ENCODE data around the gene HNRNPDL.
"Not testable (repeated sequence)": the region's sequence is repeated elsewhere in the genome, so short reads cannot be mapped to it uniquely, and the experiment has no call there.

Gene HNRNPDL

GRCh38 chr4:82430193-82430963, at the start of gene HNRNPDL, which contains the start of gene ENOPH1:
Gene HNRNPDL, minus strand, starts transcription at chr4:82430462. Its CDS starts 772 bp downstream, at chr4:82429690.
Gene ENOPH1, plus strand, starts transcription at chr4:82430590. Its CDS starts 240 bp downstream, at chr4:82430830.
- DNase-seq (ENCODE audit: low read depth in 2 of 2), result peak; percentile 86 to 87

- no peak for DNase-seq (ENCODE audit: low read depth in 2 of 2)
Observed at GRCh38 chr4:82479562-82479961, 49.3 kb upstream of the HNRNPDL start.

- not testable (repeated sequence) for DNase-seq (ENCODE audit: low read depth in 2 of 2)
Observed at GRCh38 chr4:82477469-82477868, 47.2 kb upstream of the HNRNPDL start.

- not testable (repeated sequence) for DNase-seq (ENCODE audit: low read depth in 2 of 2)
Observed at GRCh38 chr4:82475931-82476330, 45.7 kb upstream of the HNRNPDL start.

GRCh38 chr4:82473621-82474164, 43.4 kb upstream of the HNRNPDL start:
- no peak for DNase-seq (ENCODE audit: low read depth in 2 of 2)

GRCh38 chr4:82473080-82473479, 42.8 kb upstream of the HNRNPDL start:
- DNase-seq (ENCODE audit: low read depth in 2 of 2), result not testable (repeated sequence)

GRCh38 chr4:82469791-82470345, 39.6 kb upstream of the HNRNPDL start:
- DNase-seq (ENCODE audit: low read depth in 2 of 2), result peak in 1 of 2 experiments; percentile 12

- peak; percentile 24 to 29 for DNase-seq (ENCODE audit: low read depth in 2 of 2)
Observed at GRCh38 chr4:82467471-82467870, 37.2 kb upstream of the HNRNPDL start.

- DNase-seq (ENCODE audit: low read depth in 2 of 2), result no peak
Observed at GRCh38 chr4:82463221-82463620, 33.0 kb upstream of the HNRNPDL start.

GRCh38 chr4:82462415-82462831, 32.2 kb upstream of the HNRNPDL start:
- peak; percentile 55 to 69 for DNase-seq (ENCODE audit: low read depth in 2 of 2)

- no peak for DNase-seq (ENCODE audit: low read depth in 2 of 2)
Observed at GRCh38 chr4:82461710-82462109, 31.4 kb upstream of the HNRNPDL start.

- DNase-seq (ENCODE audit: low read depth in 2 of 2), result no peak
Observed at GRCh38 chr4:82458729-82459128, 28.5 kb upstream of the HNRNPDL start.

- no peak for DNase-seq (ENCODE audit: low read depth in 2 of 2)
Observed at GRCh38 chr4:82457266-82457665, 27.0 kb upstream of the HNRNPDL start.

- DNase-seq (ENCODE audit: low read depth in 2 of 2), result no peak
Observed at GRCh38 chr4:82452026-82452425, 21.8 kb upstream of the HNRNPDL start.

- no peak for DNase-seq (ENCODE audit: low read depth in 2 of 2)
Observed at GRCh38 chr4:82450966-82451755, 20.9 kb upstream of the HNRNPDL start.

- DNase-seq (ENCODE audit: low read depth in 2 of 2), result no peak
Observed at GRCh38 chr4:82447886-82448285, 17.6 kb upstream of the HNRNPDL start.

- no peak for DNase-seq (ENCODE audit: low read depth in 2 of 2)
Observed at GRCh38 chr4:82439088-82439487, 8.8 kb upstream of the HNRNPDL start.

- DNase-seq (ENCODE audit: low read depth in 2 of 2), result no peak
Observed at GRCh38 chr4:82437285-82438005, 7.2 kb upstream of the HNRNPDL start.

- DNase-seq (ENCODE audit: low read depth in 2 of 2), result no peak
Observed at GRCh38 chr4:82436780-82437179, 6.5 kb upstream of the HNRNPDL start.

GRCh38 chr4:82436130-82436529, 5.9 kb upstream of the HNRNPDL start:
- no peak for DNase-seq (ENCODE audit: low read depth in 2 of 2)

GRCh38 chr4:82434949-82435348, 4.7 kb upstream of the HNRNPDL start:
- no peak for DNase-seq (ENCODE audit: low read depth in 2 of 2)

Measured in fibroblast of skin of left biceps (primary cell).